ENCODE measurements around the gene CHST11.

The CHST11 gene

DNA sequence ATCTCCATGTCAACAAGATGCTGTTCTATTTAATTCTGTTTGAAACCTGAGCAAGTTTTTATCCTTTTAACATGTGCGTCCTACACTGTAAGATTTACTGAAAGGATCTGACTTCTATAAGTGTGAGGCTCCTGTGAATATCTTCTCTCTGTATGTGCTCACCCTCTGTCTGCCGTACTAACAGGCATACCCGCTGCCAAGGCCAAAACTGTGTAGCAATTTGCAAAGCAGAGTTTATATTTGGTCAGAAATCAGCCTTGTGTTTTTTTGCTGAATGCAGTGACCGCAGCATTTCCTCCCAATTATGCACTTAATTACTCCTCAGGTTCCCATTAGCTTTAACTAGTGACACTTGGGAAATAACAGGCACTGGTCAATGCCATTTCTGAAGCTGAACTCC, 12.3 kb downstream of the CHST11 start:
- ATAC-seq (replicated peaks) (no peak), DNase-seq (no peak)
- no peaks in the 10 kb centered on the region for H3K9me3 Mint-ChIP-seq
- no peaks in the 10 kb centered on the region for H3K27me3 Mint-ChIP-seq
- H3K27ac Mint-ChIP-seq = peak overlapping the region in 1 of 2 donors; percentile 71
- peaks cover 13% of the 10 kb centered on the region for H3K36me3 Mint-ChIP-seq (ENCODE audit: insufficient read depth)
- peaks cover 74 to 79% of the 10 kb centered on the region in 2 donors for H3K4me1 Mint-ChIP-seq (ENCODE audit: low read depth in 2 of 2)
- H3K4me3 Mint-ChIP-seq = peak overlapping the region in 1 of 2 donors; percentile 37

DNA sequence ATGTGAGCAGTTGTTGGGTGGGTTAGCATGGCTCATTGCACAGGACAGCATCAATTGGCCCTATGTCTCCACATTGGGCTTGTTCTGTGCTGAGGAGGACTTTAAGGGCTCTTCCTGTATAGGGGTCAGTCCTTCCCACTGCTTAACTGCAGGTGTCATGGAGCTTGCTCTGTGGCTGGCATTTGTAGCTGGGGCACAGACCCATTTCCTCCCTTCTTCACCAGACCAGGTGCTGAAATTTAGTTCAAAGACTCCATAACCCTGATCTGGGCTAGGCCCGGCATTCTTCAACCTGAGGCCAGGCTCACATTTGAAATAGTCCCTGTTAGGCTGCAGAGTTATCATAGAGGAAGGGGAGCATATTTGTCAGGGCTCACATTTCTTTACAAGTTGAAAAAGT, 12.8 kb downstream of the CHST11 start:
- H3K27me3 Mint-ChIP-seq = no peaks in the 10 kb centered on the region
- H3K27ac Mint-ChIP-seq = peak overlapping the region in 1 of 2 donors; percentile 71
- peaks cover 9% of the 10 kb centered on the region for H3K36me3 Mint-ChIP-seq (ENCODE audit: insufficient read depth)
- H3K4me1 Mint-ChIP-seq (ENCODE audit: low read depth in 2 of 2) = peaks cover 74 to 81% of the 10 kb centered on the region in 2 donors
- ATAC-seq (replicated peaks) = peak; percentile 41
- no peak for DNase-seq
- peak overlapping the region; percentile 37 to 41 for H3K4me3 Mint-ChIP-seq
- H3K9me3 Mint-ChIP-seq = no peaks in the 10 kb centered on the region

DNA sequence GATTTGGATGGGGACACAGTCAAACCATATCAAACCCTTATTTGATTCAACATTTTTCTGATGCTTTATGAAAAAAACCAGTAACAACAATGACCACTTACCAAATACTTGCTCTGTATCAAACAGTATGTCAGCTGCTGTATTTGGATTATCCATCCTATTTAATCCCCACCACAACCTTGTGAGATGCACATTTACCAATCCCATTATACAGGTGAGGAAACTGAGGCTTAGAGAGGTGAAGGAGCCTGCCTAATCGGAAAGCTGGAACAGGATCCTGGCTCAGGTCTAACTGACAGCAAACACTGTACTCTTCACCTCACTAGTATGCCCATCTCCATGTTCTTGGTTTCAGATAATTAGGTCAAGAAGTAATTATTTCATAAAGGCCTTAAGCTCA, 13.8 kb downstream of the CHST11 start:
- no peaks in the 10 kb centered on the region for H3K27me3 Mint-ChIP-seq
- H3K4me1 Mint-ChIP-seq (ENCODE audit: low read depth in 2 of 2) = peaks cover 68 to 78% of the 10 kb centered on the region in 2 donors
- H3K27ac Mint-ChIP-seq = peak overlapping the region; percentile 2 to 39
- H3K36me3 Mint-ChIP-seq (ENCODE audit: insufficient read depth) = peaks cover 8% of the 10 kb centered on the region
- ATAC-seq (replicated peaks) (no peak), DNase-seq (no peak)
- H3K4me3 Mint-ChIP-seq = peak overlapping the region in 1 of 2 donors; percentile 38
- no peaks in the 10 kb centered on the region for H3K9me3 Mint-ChIP-seq

DNA sequence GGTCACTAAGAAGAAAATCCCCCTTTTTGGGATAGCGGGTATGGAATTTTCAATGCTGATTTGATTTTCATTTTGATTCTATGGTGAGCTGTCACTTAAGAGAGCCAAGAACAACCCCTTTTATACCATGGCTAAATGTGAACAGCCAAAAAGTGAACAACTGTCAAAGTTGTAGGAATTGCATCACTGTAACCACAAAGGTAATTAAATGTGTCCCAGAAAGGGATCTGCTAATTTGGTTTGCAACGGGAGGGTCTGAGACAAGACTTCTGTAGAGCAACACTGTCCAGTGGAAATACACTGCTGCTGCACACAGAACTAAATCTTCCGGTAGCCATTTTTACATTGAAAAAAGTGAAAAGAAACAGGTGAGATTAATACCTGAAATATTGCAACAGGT, 14.6 kb downstream of the CHST11 start:
- Mint-ChIP-seq H3K36me3 (ENCODE audit: insufficient read depth) (peaks cover 8% of the 10 kb centered on the region), H3K4me1 (ENCODE audit: low read depth in 2 of 2) (peaks cover 65 to 75% of the 10 kb centered on the region in 2 donors), H3K9me3 (no peaks in the 10 kb centered on the region), H3K27ac (peak overlapping the region; percentile 39 to 88), H3K4me3 (peak overlapping the region in 1 of 2 donors; percentile 20), H3K27me3 (no peaks in the 10 kb centered on the region)
- ATAC-seq (replicated peaks) (no peak), DNase-seq (no peak)

DNA sequence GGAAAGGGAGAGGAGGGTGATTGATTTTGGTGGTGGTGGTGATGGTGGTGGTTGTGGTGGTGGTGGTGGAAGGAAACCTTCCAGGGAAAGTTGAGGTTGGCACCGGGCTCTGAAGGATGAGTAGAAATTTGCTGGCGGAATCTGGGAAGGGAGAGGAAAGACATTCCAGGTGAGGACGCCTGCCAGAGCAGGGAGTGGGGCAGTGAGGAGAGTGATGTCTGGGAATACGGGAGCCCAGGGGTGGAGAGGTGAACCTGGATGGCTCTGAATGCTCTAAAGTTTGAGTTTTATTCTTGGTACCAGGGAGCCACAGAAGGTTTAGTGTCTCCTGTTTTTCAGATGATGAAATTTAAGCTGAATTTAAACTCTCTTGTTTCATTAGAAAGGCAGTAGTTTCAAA, 16.0 kb downstream of the CHST11 start:
- peaks cover 67 to 75% of the 10 kb centered on the region in 2 donors for H3K4me1 Mint-ChIP-seq (ENCODE audit: low read depth in 2 of 2)
- peaks cover 8% of the 10 kb centered on the region for H3K36me3 Mint-ChIP-seq (ENCODE audit: insufficient read depth)
- H3K27me3 Mint-ChIP-seq = no peaks in the 10 kb centered on the region
- DNase-seq = no peak
- no peak for ATAC-seq (replicated peaks)
- H3K4me3 Mint-ChIP-seq = peak overlapping the region; percentile 70 to 83
- H3K9me3 Mint-ChIP-seq = no peaks in the 10 kb centered on the region
- peak overlapping the region; percentile 88 to 95 for H3K27ac Mint-ChIP-seq

DNA sequence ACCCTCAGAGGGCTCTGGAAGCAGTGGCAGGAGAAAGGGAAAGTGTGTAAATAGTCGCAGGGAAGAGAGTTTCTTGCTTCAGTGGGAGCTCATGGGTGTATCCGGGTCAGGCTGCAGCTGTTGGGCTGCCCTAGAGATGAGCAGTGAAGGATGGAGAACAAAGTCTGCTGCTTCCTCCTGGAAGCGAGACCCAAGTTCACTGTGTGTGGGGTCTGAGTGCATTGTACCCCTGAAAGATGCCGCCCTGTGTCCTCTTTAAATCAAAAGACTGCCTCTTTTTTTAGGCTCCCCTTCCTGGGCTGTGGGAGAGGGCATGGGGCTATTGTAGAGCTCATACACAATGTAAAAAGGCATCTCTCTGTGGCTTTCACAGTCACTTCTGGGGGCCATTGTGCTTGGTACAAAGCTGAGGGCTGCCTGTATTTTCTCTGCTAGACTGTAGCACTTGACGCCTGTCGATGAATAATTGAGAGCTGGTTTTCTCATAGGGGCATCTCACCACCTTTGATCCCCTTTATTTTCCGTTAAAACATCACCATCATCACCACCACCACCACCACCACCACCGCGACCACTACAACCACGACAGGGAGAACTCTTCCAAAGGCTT, 16.7 kb downstream of the CHST11 start:
- Mint-ChIP-seq H3K4me1 (ENCODE audit: low read depth in 2 of 2) (peaks cover 68 to 77% of the 10 kb centered on the region in 2 donors), H3K27ac (peak overlapping the region; percentile 88 to 95), H3K27me3 (no peaks in the 10 kb centered on the region), H3K4me3 (peak overlapping the region; percentile 70 to 83), H3K36me3 (ENCODE audit: insufficient read depth) (peaks cover 11% of the 10 kb centered on the region), H3K9me3 (no peaks in the 10 kb centered on the region)
- ATAC-seq (replicated peaks) = peak; percentile 42
- DNase-seq = no peak

DNA sequence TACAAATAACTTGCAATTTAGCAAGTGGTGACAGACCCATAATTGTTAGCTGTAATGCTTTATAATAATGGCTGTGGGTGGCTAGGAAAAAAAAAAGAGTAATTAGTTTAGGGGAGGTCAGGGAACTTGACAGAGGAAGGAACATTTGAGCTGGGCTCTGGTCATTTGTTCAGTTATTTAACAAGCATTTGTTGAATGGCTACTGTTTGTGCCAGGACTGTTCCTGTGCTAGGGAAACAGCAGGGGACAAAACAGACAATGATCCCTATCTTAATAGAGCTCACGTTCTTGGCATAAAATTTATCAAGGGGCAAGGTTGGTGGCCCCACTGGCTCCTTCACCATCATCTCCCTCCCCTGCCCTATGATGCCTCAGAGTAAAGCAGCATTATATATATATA, 18.5 kb downstream of the CHST11 start:
- no peaks in the 10 kb centered on the region for H3K27me3 Mint-ChIP-seq
- no peak for DNase-seq
- ATAC-seq (replicated peaks) = no peak
- H3K4me1 Mint-ChIP-seq (ENCODE audit: low read depth in 2 of 2) = peaks cover 68 to 82% of the 10 kb centered on the region in 2 donors
- H3K36me3 Mint-ChIP-seq (ENCODE audit: insufficient read depth) = peaks cover 19% of the 10 kb centered on the region
- peak overlapping the region in 1 of 2 donors; percentile 26 for H3K4me3 Mint-ChIP-seq
- H3K27ac Mint-ChIP-seq = peak overlapping the region; percentile 53 to 67
- H3K9me3 Mint-ChIP-seq = no peaks in the 10 kb centered on the region

DNA sequence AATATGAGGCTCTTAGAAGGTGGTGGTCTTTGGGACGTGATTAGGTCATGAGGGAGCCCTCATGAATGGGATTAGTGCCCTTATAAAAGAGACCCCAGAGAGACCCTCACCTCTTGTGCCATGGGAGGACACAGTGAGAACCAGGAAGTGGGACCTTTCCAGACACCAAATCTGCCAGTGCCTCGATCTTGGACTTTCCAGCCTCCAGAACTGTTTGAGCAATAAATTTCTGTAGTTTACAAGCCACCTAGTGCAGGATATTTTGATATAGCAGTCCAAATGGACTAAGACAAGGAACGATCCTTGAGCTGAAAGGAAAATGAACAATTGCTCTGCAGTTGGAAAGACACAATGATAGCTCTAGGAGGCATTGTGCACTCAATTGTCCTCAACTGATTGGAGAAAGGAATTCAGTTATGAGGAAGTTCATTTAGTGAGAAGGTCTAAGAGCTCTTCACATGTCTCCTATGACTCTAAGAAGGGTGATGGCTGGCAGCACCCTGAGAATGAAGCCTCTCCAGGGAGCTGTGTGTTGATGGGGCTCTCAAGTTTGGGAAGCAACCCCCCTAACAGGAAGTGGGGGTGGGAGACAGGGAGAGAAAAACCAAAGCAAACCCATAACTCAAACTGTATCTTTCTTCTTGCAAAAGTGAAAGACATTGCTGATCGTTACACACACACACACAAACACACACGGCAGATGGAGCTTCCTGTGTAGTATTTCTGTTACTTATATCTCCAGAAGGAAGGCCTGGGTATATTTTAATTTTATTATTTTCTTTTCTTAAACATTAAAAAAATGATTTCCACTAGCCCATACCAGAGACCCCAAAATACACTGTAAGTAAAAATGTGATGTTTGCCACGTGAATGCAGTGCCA, 21.0 kb downstream of the CHST11 start:
- peak; percentile 28 for ATAC-seq (replicated peaks)
- Mint-ChIP-seq H3K4me3 (peak overlapping the region; percentile 85 to 86), H3K36me3 (ENCODE audit: insufficient read depth) (peaks cover 24% of the 10 kb centered on the region), H3K27me3 (no peaks in the 10 kb centered on the region), H3K4me1 (ENCODE audit: low read depth in 2 of 2) (peaks cover 64 to 78% of the 10 kb centered on the region in 2 donors), H3K9me3 (no peaks in the 10 kb centered on the region), H3K27ac (peak overlapping the region; percentile 92 to 96)
- DNase-seq = no peak

DNA sequence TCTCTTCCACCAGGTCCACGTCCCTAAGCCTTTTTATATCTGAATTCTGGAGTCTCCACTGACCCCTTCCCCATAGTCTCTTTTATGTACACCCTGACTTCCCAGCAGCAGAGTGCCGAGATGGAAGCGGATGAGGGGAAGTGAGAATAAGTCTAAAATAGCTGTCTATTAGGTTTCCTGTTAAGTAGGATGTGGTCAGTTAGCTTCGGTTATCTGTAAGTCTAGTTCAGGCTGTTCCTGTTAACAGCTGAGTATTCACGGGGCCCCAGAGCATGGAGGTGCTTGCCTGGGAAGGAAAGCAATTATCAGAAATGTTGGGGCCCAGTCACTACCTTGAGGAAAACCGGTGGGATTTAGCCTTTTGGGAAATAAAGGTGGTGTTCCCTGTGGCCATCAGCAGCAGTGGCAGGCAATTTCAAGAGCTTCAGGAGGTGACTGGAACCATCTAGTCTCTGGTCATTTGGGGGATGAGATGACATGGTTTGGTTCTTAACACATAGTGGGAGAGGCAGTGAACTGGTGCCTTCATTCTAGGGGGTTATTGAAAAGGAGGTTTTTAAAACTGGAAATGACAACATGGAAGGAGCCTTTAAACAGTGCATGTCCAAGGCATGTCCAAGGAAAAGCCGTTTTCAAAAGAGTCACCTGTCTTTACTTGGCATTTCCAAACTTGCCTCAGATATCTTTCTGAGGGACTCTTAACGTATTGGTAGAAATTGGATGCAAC, 21.8 kb downstream of the CHST11 start:
- Mint-ChIP-seq H3K9me3 (no peaks in the 10 kb centered on the region), H3K36me3 (ENCODE audit: insufficient read depth) (peaks cover 21% of the 10 kb centered on the region), H3K4me3 (peak overlapping the region; percentile 85 to 86), H3K27me3 (no peaks in the 10 kb centered on the region), H3K27ac (peak overlapping the region; percentile 92 to 96), H3K4me1 (ENCODE audit: low read depth in 2 of 2) (peaks cover 65 to 78% of the 10 kb centered on the region in 2 donors)
- peak in 1 of 3 experiments; percentile 37 for DNase-seq
- ATAC-seq (replicated peaks) = peak; percentile 92

DNA sequence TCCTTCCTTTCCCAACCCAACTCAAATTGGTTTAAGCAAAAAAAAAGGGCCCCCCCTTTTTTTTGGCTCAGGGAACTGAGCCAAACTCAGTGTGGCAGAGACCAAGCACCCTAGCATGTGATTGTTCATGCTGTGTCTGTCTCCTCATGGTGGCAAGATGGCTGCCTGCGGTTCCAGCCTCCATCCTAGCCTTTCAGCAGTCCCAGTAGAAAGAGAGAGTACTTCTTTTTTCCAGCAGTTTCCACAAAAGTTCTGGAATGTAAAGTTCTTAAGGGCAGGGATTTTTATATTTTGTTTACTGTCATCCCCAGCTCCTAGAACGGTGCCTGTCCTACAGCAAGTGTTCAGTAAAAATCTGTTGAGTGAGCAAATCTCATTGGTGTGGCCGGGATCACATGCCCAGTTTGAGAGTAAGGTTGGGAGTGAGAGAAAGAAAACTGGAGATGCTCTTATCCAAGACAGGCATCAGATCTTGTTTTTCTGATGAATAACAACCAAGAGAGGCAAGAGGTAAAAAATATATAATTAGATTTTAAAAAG, 22.4 kb downstream of the CHST11 start:
- no peaks in the 10 kb centered on the region for H3K9me3 Mint-ChIP-seq
- no peak for DNase-seq
- peak overlapping the region; percentile 85 to 86 for H3K4me3 Mint-ChIP-seq
- no peak for ATAC-seq (replicated peaks)
- peaks cover 66 to 77% of the 10 kb centered on the region in 2 donors for H3K4me1 Mint-ChIP-seq (ENCODE audit: low read depth in 2 of 2)
- peak overlapping the region; percentile 92 to 96 for H3K27ac Mint-ChIP-seq
- no peaks in the 10 kb centered on the region for H3K27me3 Mint-ChIP-seq
- peaks cover 24% of the 10 kb centered on the region for H3K36me3 Mint-ChIP-seq (ENCODE audit: insufficient read depth)

DNA sequence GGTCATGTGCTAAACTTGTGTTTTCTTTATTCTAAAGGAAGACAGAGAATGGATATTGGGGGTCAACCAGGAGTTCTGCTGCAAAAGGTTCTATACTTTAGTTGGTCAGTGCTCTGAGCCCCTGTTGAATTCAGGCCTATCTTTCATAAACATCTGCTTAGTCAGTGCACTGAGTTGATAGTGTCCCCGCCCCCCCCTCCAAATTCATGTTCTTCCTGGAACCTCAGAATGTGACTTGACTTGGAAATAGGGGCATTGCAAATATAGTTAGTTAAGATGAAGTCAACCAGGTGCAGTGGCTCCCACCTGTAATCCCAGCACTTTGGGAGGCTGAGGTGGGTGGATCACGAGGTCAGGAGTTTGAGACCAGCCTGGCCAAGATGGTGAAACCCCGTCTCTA, 23.3 kb downstream of the CHST11 start:
- no peaks in the 10 kb centered on the region for H3K27me3 Mint-ChIP-seq
- no peaks in the 10 kb centered on the region for H3K9me3 Mint-ChIP-seq
- peaks cover 24% of the 10 kb centered on the region for H3K36me3 Mint-ChIP-seq (ENCODE audit: insufficient read depth)
- ATAC-seq (replicated peaks) = no peak
- peak overlapping the region; percentile 8 to 47 for H3K4me3 Mint-ChIP-seq
- no peak for DNase-seq
- H3K4me1 Mint-ChIP-seq (ENCODE audit: low read depth in 2 of 2) = peaks cover 68 to 80% of the 10 kb centered on the region in 2 donors
- peak overlapping the region; percentile 92 to 96 for H3K27ac Mint-ChIP-seq

DNA sequence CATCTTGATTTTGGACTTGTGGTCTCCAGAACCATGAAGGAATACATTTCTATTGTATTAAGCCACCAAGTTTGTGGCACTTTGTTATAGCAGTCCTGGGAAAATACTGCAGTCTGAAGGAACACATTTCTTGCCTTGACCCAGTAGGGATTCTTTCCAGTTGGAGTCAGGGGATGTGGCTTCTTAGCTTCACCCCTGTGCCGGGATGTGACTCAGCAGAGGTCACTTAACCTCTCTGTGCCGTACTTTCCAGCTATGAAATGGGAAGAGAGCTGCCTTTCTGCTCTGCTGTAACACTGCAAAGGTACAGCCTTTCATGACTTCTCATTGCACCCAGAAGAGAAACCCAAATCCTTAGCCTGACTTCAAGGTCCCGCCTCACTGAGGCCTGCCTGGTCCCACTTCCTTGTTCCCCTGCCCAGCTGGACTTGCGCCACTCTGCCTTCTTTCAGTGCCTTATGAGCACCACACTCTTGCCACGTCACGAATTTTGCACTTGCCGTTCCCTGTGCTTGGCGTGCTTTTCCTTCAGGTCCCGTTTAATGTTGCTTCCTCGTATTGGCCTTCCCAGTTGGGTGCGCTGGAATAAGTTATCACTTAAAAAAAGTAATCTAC, 24.2 kb downstream of the CHST11 start:
- no peak for DNase-seq
- no peaks in the 10 kb centered on the region for H3K9me3 Mint-ChIP-seq
- H3K4me1 Mint-ChIP-seq (ENCODE audit: low read depth in 2 of 2) = peaks cover 75 to 84% of the 10 kb centered on the region in 2 donors
- H3K27ac Mint-ChIP-seq = peak overlapping the region; percentile 75 to 77
- H3K4me3 Mint-ChIP-seq = peak overlapping the region in 1 of 2 donors; percentile 38
- H3K36me3 Mint-ChIP-seq (ENCODE audit: insufficient read depth) = peaks cover 24% of the 10 kb centered on the region
- ATAC-seq (replicated peaks) = no peak
- no peaks in the 10 kb centered on the region for H3K27me3 Mint-ChIP-seq

DNA sequence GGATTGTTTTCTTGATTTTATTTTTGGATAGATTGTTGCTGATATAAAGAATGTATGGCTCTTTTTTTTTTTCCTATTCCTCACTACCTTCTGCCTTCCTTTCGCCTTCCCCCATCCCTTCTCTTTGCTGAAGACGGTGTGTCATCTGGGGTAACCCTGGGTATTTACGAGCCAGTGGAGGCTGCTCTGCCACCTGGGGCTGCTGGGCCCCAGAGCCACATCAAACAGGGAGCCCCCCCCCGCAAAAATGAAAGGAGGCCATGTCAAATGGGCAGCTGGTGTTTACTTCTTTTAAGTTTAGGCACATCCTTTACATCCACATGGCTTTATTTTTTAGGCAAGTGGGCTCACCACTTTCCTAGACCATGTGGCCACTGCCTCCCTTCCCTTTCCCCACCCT, 25.4 kb downstream of the CHST11 start:
- no peaks in the 10 kb centered on the region for H3K27me3 Mint-ChIP-seq
- no peaks in the 10 kb centered on the region for H3K9me3 Mint-ChIP-seq
- H3K27ac Mint-ChIP-seq = peak overlapping the region; percentile 75 to 77
- H3K36me3 Mint-ChIP-seq (ENCODE audit: insufficient read depth) = peaks cover 26% of the 10 kb centered on the region
- DNase-seq (no peak), ATAC-seq (replicated peaks) (no peak)
- peak overlapping the region in 1 of 2 donors; percentile 30 for H3K4me3 Mint-ChIP-seq
- H3K4me1 Mint-ChIP-seq (ENCODE audit: low read depth in 2 of 2) = peaks cover 79 to 88% of the 10 kb centered on the region in 2 donors

Measured in effector memory CD8-positive, alpha-beta T cell (primary cell).